ENCODE results near the gene WNK1.
"Not testable (repeated sequence)": the region's sequence is repeated elsewhere in the genome, so short reads cannot be mapped to it uniquely, and the experiment has no call there.

Gene WNK1

GRCh38 chr12:777550-778047 is 25.2 kb downstream of the WNK1 start:
- no peak for DNase-seq (ENCODE audit: low spot score)
- TF ChIP-seq, protein P1, sequence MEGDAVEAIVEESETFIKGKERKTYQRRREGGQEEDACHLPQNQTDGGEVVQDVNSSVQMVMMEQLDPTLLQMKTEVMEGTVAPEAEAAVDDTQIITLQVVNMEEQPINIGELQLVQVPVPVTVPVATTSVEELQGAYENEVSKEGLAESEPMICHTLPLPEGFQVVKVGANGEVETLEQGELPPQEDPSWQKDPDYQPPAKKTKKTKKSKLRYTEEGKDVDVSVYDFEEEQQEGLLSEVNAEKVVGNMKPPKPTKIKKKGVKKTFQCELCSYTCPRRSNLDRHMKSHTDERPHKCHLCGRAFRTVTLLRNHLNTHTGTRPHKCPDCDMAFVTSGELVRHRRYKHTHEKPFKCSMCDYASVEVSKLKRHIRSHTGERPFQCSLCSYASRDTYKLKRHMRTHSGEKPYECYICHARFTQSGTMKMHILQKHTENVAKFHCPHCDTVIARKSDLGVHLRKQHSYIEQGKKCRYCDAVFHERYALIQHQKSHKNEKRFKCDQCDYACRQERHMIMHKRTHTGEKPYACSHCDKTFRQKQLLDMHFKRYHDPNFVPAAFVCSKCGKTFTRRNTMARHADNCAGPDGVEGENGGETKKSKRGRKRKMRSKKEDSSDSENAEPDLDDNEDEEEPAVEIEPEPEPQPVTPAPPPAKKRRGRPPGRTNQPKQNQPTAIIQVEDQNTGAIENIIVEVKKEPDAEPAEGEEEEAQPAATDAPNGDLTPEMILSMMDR (IDR thresholded peaks at IDR 0.05; ENCODE audit: extremely low read depth, missing control alignments), result no peak

DNA sequence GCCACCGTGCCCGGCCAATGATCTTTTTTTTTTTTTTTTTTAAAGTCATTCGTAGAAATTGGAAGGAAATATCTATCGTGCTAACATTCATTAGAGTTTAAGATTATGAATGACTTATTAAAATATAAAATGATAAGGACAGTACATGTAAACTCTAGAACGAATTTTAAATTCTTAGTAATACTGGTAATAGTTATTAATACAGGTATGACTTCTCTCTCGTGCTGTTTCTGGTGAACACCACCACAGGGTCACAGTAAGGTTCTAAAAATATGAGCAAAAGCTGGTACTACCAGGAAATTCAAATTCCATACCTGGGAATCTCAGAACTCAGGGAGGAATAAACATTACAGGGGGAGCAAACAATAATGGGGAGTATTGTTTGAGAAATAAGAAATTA is 26.2 kb downstream of the WNK1 start:
- no peak for DNase-seq (ENCODE audit: low spot score)
- TF ChIP-seq, protein P1 (IDR thresholded peaks at IDR 0.05; ENCODE audit: extremely low read depth, missing control alignments), result no peak

DNA sequence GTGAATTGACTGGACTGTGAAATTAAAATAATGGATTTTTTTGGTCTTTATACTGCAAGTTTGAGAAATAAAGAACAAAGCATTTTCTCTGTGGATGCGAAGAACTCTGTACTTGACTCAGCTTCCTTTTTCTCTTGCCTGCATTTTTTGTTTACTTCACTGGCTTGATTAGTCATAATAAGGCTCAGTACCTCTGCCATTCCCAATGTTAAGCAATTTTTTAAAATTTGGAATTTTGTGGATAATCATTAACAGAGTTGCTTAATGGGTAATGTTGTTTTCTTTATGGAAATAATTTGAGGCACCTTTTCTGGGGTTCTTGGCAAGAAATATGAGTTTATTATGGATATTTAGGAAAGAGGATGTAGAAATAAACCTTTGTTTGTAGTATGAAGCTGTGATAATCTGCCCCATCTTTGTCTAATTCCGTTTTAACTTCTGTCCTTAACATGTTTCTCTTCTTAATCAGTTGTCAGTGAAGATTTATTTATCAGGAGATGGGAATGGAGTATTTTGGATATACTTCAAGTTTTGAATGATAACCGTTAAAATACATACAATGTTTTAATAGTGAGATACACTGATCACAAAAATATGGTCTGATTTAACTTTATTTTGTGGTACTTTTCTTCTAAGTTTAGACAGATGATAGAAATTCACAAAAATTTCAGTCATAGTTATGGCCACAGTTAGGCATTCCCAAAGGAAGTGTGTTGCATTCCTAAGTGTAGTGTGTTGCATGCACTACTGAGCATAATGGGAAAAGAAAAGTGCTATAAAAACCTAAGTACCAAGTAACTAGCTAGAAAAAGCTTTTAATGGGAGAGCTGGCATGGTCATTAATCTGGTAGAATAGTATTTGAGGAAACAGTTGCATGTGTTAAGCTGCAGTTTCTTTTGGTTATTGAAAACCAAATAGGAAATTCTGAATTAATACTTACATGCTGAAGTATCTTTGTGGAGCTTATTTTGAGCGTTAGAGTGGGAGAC is 27.7 kb downstream of the WNK1 start:
- TF ChIP-seq, protein P1 (IDR thresholded peaks at IDR 0.05; ENCODE audit: extremely low read depth, missing control alignments), result no peak
- DNase-seq (ENCODE audit: low spot score), result no peak

DNA sequence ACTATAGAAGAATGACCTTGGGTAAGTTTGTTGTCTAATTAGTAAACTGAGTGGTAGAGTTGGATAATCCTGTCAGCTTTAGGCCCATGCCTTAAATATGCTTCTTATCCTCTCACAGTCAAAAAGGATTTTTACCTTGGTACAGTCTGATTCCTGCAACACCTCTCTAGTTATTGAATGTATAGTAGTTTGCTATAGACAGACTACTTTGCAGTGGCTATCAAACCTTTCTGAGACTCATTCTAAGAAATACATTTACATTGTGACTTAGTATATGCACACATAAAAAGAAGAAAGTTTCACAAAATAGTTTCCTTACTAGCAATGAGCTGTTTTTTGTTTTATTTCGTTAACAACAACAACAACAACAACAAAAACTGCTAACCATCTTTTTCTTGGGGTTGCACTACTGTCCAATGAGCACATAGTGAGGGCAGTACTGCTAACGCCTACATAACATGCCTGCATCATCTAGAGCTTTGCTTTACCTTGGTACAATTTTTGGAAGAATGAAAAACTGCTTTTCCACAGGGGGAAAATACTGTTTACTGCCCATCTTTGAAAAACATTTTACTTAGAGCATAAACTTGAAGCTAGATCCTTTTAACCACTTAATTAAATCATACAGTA is 28.5 kb downstream of the WNK1 start:
- no peak for DNase-seq (ENCODE audit: low spot score)
- TF ChIP-seq, protein P1 (IDR thresholded peaks at IDR 0.05; ENCODE audit: extremely low read depth, missing control alignments), result no peak

DNA sequence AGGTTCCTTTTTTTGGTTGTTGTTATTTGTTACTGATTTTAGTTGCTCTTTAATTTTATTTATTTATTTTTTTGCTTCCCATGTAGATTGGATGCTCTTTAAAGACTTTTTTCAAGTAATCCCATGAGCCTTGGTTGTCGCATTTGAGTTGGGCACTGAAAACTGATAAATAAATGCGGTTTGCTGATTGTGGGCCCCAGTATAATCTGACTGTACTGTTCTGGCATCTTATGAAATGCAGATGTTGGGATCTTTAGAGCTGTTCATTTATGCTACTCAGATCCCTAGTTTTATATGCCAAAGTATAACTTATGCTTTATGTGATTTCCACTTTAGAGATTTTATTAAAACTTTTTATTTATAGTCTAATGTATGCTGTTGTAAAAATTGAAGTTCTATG is 33.3 kb downstream of the WNK1 start:
- no peak for DNase-seq (ENCODE audit: low spot score)
- TF ChIP-seq, protein P1 (IDR thresholded peaks at IDR 0.05; ENCODE audit: extremely low read depth, missing control alignments), result no peak

GRCh38 chr12:788288-788687 is 35.9 kb downstream of the WNK1 start:
- no peak for DNase-seq (ENCODE audit: low spot score)
- TF ChIP-seq, protein P1 (IDR thresholded peaks at IDR 0.05; ENCODE audit: extremely low read depth, missing control alignments), result no peak

GRCh38 chr12:788762-789161 is 36.4 kb downstream of the WNK1 start:
- DNase-seq (ENCODE audit: low spot score), result not testable (repeated sequence)

Measured in GM20000 (cell line).